ENCODE data around the gene GNAQ.

Gene GNAQ

GRCh38 chr9:77876091-77876490 is 155.5 kb downstream of the GNAQ start:
- no peak for DNase-seq (ENCODE audit: extremely low spot score)
- ChIA-PET CTCF (interaction anchor here (1.2 kb wide), 1 partner anchor 159 kb away, joined by 3 read pairs; no protein-coding TSS in a partner anchor), POLR2A (no interaction called here)
- no peak for TF ChIP-seq CTCF (IDR thresholded peaks at IDR 0.05; ENCODE audit: control extremely low read depth, extremely low read depth, low read depth, missing control alignments)

GRCh38 chr9:77872863-77873262 is 158.7 kb downstream of the GNAQ start:
- TF ChIP-seq CTCF (IDR thresholded peaks at IDR 0.05; ENCODE audit: control extremely low read depth, extremely low read depth, low read depth, missing control alignments), result no peak
- ChIA-PET POLR2A (no interaction called here), CTCF (interaction anchor here (1.3 kb wide), 1 partner anchor 14 kb away, joined by 4 read pairs; no protein-coding TSS in a partner anchor)
- no peak for DNase-seq (ENCODE audit: extremely low spot score)

- TF ChIP-seq CTCF (IDR thresholded peaks at IDR 0.05; ENCODE audit: control extremely low read depth, extremely low read depth, low read depth, missing control alignments), result no peak
- DNase-seq (ENCODE audit: extremely low spot score), result no peak
- CTCF ChIA-PET, result interaction anchor here (1.1 to 1.2 kb wide), 2 partner anchors 8 to 163 kb away, joined by 3 read pairs; no protein-coding TSS in a partner anchor
- POLR2A ChIA-PET, result no interaction called here
Measured at GRCh38 chr9:77872177-77872576, 159.4 kb downstream of the GNAQ start.

GRCh38 chr9:77871483-77871882 is 160.1 kb downstream of the GNAQ start:
- TF ChIP-seq CTCF (IDR thresholded peaks at IDR 0.05; ENCODE audit: control extremely low read depth, extremely low read depth, low read depth, missing control alignments), result no peak
- CTCF ChIA-PET, result interaction anchor here (1.1 to 1.2 kb wide), 2 partner anchors 9 to 164 kb away, joined by 3 read pairs; no protein-coding TSS in a partner anchor
- POLR2A ChIA-PET, result no interaction called here
- DNase-seq (ENCODE audit: extremely low spot score), result no peak

GRCh38 chr9:77866878-77867277 is 164.7 kb downstream of the GNAQ start:
- POLR2A ChIA-PET, result no interaction called here
- DNase-seq (ENCODE audit: extremely low spot score), result no peak
- CTCF ChIA-PET, result interaction anchor here (2.1 kb wide), 1 partner anchor 15 kb away, joined by 4 read pairs; no protein-coding TSS in a partner anchor
- no peak for TF ChIP-seq CTCF (IDR thresholded peaks at IDR 0.05; ENCODE audit: control extremely low read depth, extremely low read depth, low read depth, missing control alignments)

- no peak for TF ChIP-seq CTCF (IDR thresholded peaks at IDR 0.05; ENCODE audit: control extremely low read depth, extremely low read depth, low read depth, missing control alignments)
- no peak for DNase-seq (ENCODE audit: extremely low spot score)
- ChIA-PET CTCF (interaction anchor here (0.9 to 2.1 kb wide), 6 partner anchors 10 to 254 kb away, joined by 3 to 7 read pairs (median 4); no protein-coding TSS in a partner anchor), POLR2A (no interaction called here)
Measured at GRCh38 chr9:77865385-77866047, 166.1 kb downstream of the GNAQ start.

Data from GM10248 (cell line).